ENCODE data around the gene IL24.

DNA sequence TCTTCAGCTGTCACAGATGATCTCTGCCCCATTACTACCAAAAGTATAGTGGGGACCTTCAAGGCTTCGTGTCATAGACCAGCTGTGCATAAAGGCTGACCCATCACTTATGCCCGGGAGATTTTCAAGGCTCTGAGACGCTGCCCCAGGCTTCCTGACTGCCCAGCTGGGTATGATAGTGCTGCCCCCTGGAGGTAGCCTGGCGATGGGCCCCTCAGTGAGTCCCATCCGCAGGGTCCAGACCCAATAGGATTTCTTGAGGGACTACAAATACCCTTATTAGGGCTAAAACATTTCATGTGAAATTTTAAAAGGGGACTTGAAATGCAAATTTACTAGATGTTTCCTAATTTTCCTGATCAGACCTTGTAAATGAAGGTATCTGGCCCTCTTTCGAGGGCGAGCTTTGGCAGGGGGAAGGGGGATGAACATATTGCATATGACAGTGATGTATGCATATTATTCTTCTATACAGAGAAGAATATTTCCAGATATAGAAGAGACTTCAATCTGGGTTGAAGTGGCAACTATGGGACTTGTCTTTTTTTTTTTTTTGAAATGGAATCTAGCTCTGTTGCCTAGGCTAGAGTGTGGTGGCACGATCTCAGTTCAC lies 36.2 kb downstream of the IL24 start:
- TF ChIP-seq, protein P1, sequence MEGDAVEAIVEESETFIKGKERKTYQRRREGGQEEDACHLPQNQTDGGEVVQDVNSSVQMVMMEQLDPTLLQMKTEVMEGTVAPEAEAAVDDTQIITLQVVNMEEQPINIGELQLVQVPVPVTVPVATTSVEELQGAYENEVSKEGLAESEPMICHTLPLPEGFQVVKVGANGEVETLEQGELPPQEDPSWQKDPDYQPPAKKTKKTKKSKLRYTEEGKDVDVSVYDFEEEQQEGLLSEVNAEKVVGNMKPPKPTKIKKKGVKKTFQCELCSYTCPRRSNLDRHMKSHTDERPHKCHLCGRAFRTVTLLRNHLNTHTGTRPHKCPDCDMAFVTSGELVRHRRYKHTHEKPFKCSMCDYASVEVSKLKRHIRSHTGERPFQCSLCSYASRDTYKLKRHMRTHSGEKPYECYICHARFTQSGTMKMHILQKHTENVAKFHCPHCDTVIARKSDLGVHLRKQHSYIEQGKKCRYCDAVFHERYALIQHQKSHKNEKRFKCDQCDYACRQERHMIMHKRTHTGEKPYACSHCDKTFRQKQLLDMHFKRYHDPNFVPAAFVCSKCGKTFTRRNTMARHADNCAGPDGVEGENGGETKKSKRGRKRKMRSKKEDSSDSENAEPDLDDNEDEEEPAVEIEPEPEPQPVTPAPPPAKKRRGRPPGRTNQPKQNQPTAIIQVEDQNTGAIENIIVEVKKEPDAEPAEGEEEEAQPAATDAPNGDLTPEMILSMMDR (conservative IDR thresholded peaks at IDR 0.05): peak; percentile 83
- TF ChIP-seq ZFX (IDR thresholded peaks at IDR 0.05): no peak
